ENCODE measurements around the gene IARS2. TPM values are rescaled to one million over a fixed set of nuclear protein-coding genes. Genes with fewer than 3 reads are reported as not detected.

IARS2 gene
- polyA plus RNA-seq, 3 donors, result 11.8 to 42.6 (median 36.8) TPM

DNA sequence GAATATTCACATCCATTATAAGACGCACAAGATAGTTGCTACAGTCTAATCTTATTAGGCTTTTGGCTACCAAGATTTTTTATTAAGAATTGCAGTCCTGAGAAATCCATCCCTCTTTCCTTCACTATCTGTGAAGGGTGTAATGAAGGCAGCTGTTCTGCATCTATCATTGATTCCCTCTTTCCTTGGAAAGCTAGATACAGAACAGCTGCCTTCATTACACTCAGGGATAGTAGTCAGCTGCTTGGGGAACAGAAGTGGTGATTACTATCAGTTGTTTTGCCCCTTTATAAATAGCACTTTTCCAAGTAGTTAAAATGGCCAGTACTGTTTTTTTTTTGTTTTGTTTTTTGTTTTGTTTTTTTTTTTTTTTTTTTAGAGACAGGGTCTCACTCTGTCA lies 70.2 kb downstream of the IARS2 start:
- DNase-seq, result no peak
- Histone ChIP-seq H3K27me3 (ENCODE audit: control insufficient read depth in 2 of 2, insufficient read depth in 2 of 2, low read length in 2 of 2) (no peaks in the 10 kb centered on the region), H3K9me3 (replicated peaks in 1 of 2; ENCODE audit: control insufficient read depth in 1 of 2, insufficient read depth in 1 of 2, low read length in 2 of 2) (no peaks in the 10 kb centered on the region), H3K79me2 (ENCODE audit: insufficient read depth, low read length) (no peaks in the 10 kb centered on the region), H3K4me2 (replicated peaks; ENCODE audit: extremely low read depth, low read length, poor library complexity, severe bottlenecking) (no peak overlapping the region), H3K36me3 (replicated peaks in 1 of 2; ENCODE audit: control insufficient read depth in 1 of 2, insufficient read depth in 2 of 2, low read length in 2 of 2) (peaks cover 49 to 89% of the 10 kb centered on the region in 2 donors), H3K4me3 (replicated peaks in 1 of 3; ENCODE audit: low read depth in 2 of 3, low read length in 3 of 3) (no peak overlapping the region), H3K4me1 (ENCODE audit: control insufficient read depth in 1 of 2, insufficient read depth in 2 of 2, low read length in 2 of 2) (no peaks in the 10 kb centered on the region), H3K9ac (ENCODE audit: insufficient read depth, low read length, poor library complexity, severe bottlenecking) (no peak overlapping the region), H2AFZ (ENCODE audit: insufficient read depth, low read depth, low read length, poor library complexity, severe bottlenecking) (no peak overlapping the region), H3K27ac (ENCODE audit: low read depth in 1 of 2, low read length in 2 of 2) (no peak overlapping the region), H4K20me1 (ENCODE audit: insufficient read depth, low read length) (no peaks in the 10 kb centered on the region)
- Mint-ChIP-seq H3K9me3 (no peaks in the 10 kb centered on the region), H3K4me3 (no peak overlapping the region), H3K36me3 (peaks cover 52 to 63% of the 10 kb centered on the region in 2 donors), H3K27me3 (ENCODE audit: low read depth in 3 of 3) (no peaks in the 10 kb centered on the region), H3K4me1 (no peaks in the 10 kb centered on the region), H3K27ac (no peak overlapping the region)
- TF ChIP-seq, protein P1, sequence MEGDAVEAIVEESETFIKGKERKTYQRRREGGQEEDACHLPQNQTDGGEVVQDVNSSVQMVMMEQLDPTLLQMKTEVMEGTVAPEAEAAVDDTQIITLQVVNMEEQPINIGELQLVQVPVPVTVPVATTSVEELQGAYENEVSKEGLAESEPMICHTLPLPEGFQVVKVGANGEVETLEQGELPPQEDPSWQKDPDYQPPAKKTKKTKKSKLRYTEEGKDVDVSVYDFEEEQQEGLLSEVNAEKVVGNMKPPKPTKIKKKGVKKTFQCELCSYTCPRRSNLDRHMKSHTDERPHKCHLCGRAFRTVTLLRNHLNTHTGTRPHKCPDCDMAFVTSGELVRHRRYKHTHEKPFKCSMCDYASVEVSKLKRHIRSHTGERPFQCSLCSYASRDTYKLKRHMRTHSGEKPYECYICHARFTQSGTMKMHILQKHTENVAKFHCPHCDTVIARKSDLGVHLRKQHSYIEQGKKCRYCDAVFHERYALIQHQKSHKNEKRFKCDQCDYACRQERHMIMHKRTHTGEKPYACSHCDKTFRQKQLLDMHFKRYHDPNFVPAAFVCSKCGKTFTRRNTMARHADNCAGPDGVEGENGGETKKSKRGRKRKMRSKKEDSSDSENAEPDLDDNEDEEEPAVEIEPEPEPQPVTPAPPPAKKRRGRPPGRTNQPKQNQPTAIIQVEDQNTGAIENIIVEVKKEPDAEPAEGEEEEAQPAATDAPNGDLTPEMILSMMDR (IDR thresholded peaks at IDR 0.05), result no peak
- intact Hi-C loops (cut with micrococcal nuclease), result no loop called here
- no CpG with 5 or more reads among the region's 1 CpG for WGBS (ENCODE audit: insufficient coverage)

DNA sequence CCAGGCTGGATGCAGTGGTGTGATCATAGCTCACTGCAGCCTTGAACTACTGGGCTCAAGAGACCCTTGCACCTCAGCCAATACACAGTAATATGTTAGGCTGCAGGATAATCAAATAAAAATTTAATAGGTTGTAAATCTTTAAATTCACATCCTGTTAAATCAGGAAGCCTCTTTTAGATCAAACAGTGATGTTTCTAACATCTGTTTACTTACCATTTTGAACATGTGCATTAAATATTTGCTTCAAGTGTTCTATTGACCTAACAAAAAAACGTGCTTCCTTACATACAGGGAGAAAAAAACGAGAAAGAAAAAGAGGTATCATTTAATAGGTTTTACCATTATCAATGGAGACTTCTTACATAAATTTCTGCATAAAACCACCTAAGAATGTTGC lies 70.6 kb downstream of the IARS2 start:
- Histone ChIP-seq H3K9ac (ENCODE audit: insufficient read depth, low read length, poor library complexity, severe bottlenecking) (no peak overlapping the region), H3K79me2 (ENCODE audit: insufficient read depth, low read length) (no peaks in the 10 kb centered on the region), H2AFZ (ENCODE audit: insufficient read depth, low read depth, low read length, poor library complexity, severe bottlenecking) (no peak overlapping the region), H3K36me3 (replicated peaks in 1 of 2; ENCODE audit: control insufficient read depth in 1 of 2, insufficient read depth in 2 of 2, low read length in 2 of 2) (peaks cover 51 to 89% of the 10 kb centered on the region in 2 donors), H3K4me1 (ENCODE audit: control insufficient read depth in 1 of 2, insufficient read depth in 2 of 2, low read length in 2 of 2) (no peaks in the 10 kb centered on the region), H3K27me3 (ENCODE audit: control insufficient read depth in 2 of 2, insufficient read depth in 2 of 2, low read length in 2 of 2) (no peaks in the 10 kb centered on the region), H3K4me2 (replicated peaks; ENCODE audit: extremely low read depth, low read length, poor library complexity, severe bottlenecking) (no peak overlapping the region), H3K27ac (ENCODE audit: low read depth in 1 of 2, low read length in 2 of 2) (no peak overlapping the region), H4K20me1 (ENCODE audit: insufficient read depth, low read length) (no peaks in the 10 kb centered on the region), H3K4me3 (replicated peaks in 1 of 3; ENCODE audit: low read depth in 2 of 3, low read length in 3 of 3) (no peak overlapping the region), H3K9me3 (replicated peaks in 1 of 2; ENCODE audit: control insufficient read depth in 1 of 2, insufficient read depth in 1 of 2, low read length in 2 of 2) (no peaks in the 10 kb centered on the region)
- Mint-ChIP-seq H3K27me3 (ENCODE audit: low read depth in 3 of 3) (no peaks in the 10 kb centered on the region), H3K9me3 (no peaks in the 10 kb centered on the region), H3K36me3 (peaks cover 55 to 65% of the 10 kb centered on the region in 2 donors), H3K4me1 (no peaks in the 10 kb centered on the region), H3K27ac (no peak overlapping the region), H3K4me3 (no peak overlapping the region)
- no peak for DNase-seq
- TF ChIP-seq, protein P1 (IDR thresholded peaks at IDR 0.05), result no peak
- intact Hi-C loops (cut with micrococcal nuclease), result no loop called here
- no CpG with 5 or more reads among the region's 2 CpGs for WGBS (ENCODE audit: insufficient coverage)
